Neuron (in vitro differentiated cells): ENCODE data around the gene IPO4.

Source experiments
- H2AFZ ChIP-seq: one replicate; pipeline ENCODE4 v1.6.1; 2013; ENCODE audit warnings: low read depth, mild to moderate bottlenecking, inconsistent platforms, low read length, moderate library complexity
- H3K27me3 ChIP-seq: one replicate; pipeline ENCODE4 v1.6.1; 2013; ENCODE audit warnings: low read length; ENCODE audit not compliant: insufficient read depth
- H3K36me3 ChIP-seq: one replicate; pipeline ENCODE4 v1.6.1; 2013; ENCODE audit warnings: low read length; ENCODE audit not compliant: insufficient read depth
- H3K4me1 ChIP-seq: one replicate; pipeline ENCODE4 v1.6.1; 2013; ENCODE audit warnings: low read length; ENCODE audit not compliant: insufficient read depth
- H3K4me3 ChIP-seq: 2 replicates; pipeline ENCODE4 v1.5.1; 2013; ENCODE audit warnings: mild to moderate bottlenecking, low read length, moderate library complexity
- H3K9me3 ChIP-seq: one replicate; pipeline ENCODE4 v1.6.1; 2013; ENCODE audit warnings: low read length

IPO4 gene

GRCh38 chr14:24138396-24139271 is 50.0 kb downstream of the IPO4 start:
- Histone ChIP-seq H2AFZ (no peak overlapping the region), H3K4me1 (peaks cover 18% of the 10 kb centered on the region), H3K27me3 (no peaks in the 10 kb centered on the region), H3K9me3 (no peaks in the 10 kb centered on the region), H3K36me3 (peaks cover 22% of the 10 kb centered on the region), H3K4me3 (no peak overlapping the region)

- no peaks in the 10 kb centered on the region for H3K9me3 ChIP-seq
- no peak overlapping the region for H3K4me3 ChIP-seq
- H2AFZ ChIP-seq, result no peak overlapping the region
- H3K36me3 ChIP-seq, result peaks cover 19% of the 10 kb centered on the region
- peaks cover 18% of the 10 kb centered on the region for H3K4me1 ChIP-seq
- H3K27me3 ChIP-seq, result no peaks in the 10 kb centered on the region
Measured at GRCh38 chr14:24137529-24138395, 50.9 kb downstream of the IPO4 start.

- Histone ChIP-seq H3K9me3 (no peaks in the 10 kb centered on the region), H2AFZ (no peak overlapping the region), H3K4me3 (peak overlapping the region; percentile 75), H3K27me3 (no peaks in the 10 kb centered on the region), H3K36me3 (peaks cover 19% of the 10 kb centered on the region), H3K4me1 (peaks cover 15% of the 10 kb centered on the region)
Measured at GRCh38 chr14:24136684-24137528, 51.7 kb downstream of the IPO4 start.

- H3K36me3 ChIP-seq, result peaks cover 19% of the 10 kb centered on the region
- no peaks in the 10 kb centered on the region for H3K9me3 ChIP-seq
- H3K4me3 ChIP-seq, result peak within 1 kb of the TSS; percentile 75
- H3K27me3 ChIP-seq, result no peaks in the 10 kb centered on the region
- peaks cover 15% of the 10 kb centered on the region for H3K4me1 ChIP-seq
- H2AFZ ChIP-seq, result peak within 1 kb of the TSS; percentile 78
Measured at GRCh38 chr14:24135834-24136683, 52.6 kb downstream of the IPO4 start, which contains the start of gene PSME1. Gene PSME1 (plus strand): TSS chr14:24136194. CDS start chr14:24136263, 69 bp downstream.

- Histone ChIP-seq H3K4me3 (peak overlapping the region; percentile 75), H3K9me3 (no peaks in the 10 kb centered on the region), H3K4me1 (peaks cover 15% of the 10 kb centered on the region), H3K27me3 (no peaks in the 10 kb centered on the region), H2AFZ (peak overlapping the region; percentile 78), H3K36me3 (peaks cover 19% of the 10 kb centered on the region)
Measured at GRCh38 chr14:24135584-24135833, 53.1 kb downstream of the IPO4 start.

GRCh38 chr14:24133735-24134134 is 54.9 kb downstream of the IPO4 start:
- peaks cover 7% of the 10 kb centered on the region for H3K4me1 ChIP-seq
- no peaks in the 10 kb centered on the region for H3K27me3 ChIP-seq
- no peak overlapping the region for H3K4me3 ChIP-seq
- peaks cover 11% of the 10 kb centered on the region for H3K36me3 ChIP-seq
- no peaks in the 10 kb centered on the region for H3K9me3 ChIP-seq
- H2AFZ ChIP-seq, result no peak overlapping the region

GRCh38 chr14:24132976-24133375 is 55.6 kb downstream of the IPO4 start:
- Histone ChIP-seq H3K9me3 (no peaks in the 10 kb centered on the region), H2AFZ (no peak overlapping the region), H3K4me3 (no peak overlapping the region), H3K27me3 (no peaks in the 10 kb centered on the region), H3K36me3 (peaks cover 4% of the 10 kb centered on the region), H3K4me1 (peaks cover 7% of the 10 kb centered on the region)

- peaks cover 7% of the 10 kb centered on the region for H3K4me1 ChIP-seq
- H2AFZ ChIP-seq, result no peak overlapping the region
- no peak overlapping the region for H3K4me3 ChIP-seq
- no peaks in the 10 kb centered on the region for H3K27me3 ChIP-seq
- H3K9me3 ChIP-seq, result no peaks in the 10 kb centered on the region
- H3K36me3 ChIP-seq, result no peaks in the 10 kb centered on the region
Measured at GRCh38 chr14:24132061-24132685, 56.4 kb downstream of the IPO4 start.

- H3K36me3 ChIP-seq, result no peaks in the 10 kb centered on the region
- H3K4me3 ChIP-seq, result no peak overlapping the region
Measured at GRCh38 chr14:24131549-24131966, 57.1 kb downstream of the IPO4 start.

GRCh38 chr14:24130717-24131548 is 57.7 kb downstream of the IPO4 start:
- Histone ChIP-seq H3K4me3 (no peak overlapping the region), H3K36me3 (no peaks in the 10 kb centered on the region), H3K9me3 (no peaks in the 10 kb centered on the region), H3K27me3 (no peaks in the 10 kb centered on the region), H3K4me1 (no peaks in the 10 kb centered on the region), H2AFZ (no peak overlapping the region)

More at GRCh38 chr14:24131549-24131966, 57.1 kb downstream of the IPO4 start:
- Histone ChIP-seq H3K9me3 (no peaks in the 10 kb centered on the region), H2AFZ (no peak overlapping the region), H3K27me3 (no peaks in the 10 kb centered on the region), H3K4me1 (peaks cover 2% of the 10 kb centered on the region)

- H3K36me3 ChIP-seq, result no peaks in the 10 kb centered on the region
- H2AFZ ChIP-seq, result no peak within 1 kb of the TSS
- no peak within 1 kb of the TSS for H3K4me3 ChIP-seq
- no peaks in the 10 kb centered on the region for H3K4me1 ChIP-seq
- no peaks in the 10 kb centered on the region for H3K9me3 ChIP-seq
- H3K27me3 ChIP-seq, result no peaks in the 10 kb centered on the region
Measured at GRCh38 chr14:24130380-24130716, 58.3 kb downstream of the IPO4 start, which contains the start of gene FITM1. Gene FITM1 (plus strand): TSS chr14:24130659. CDS start chr14:24131564, 905 bp downstream.
